Measurements from ENCODE around the gene TMOD3.

DNA sequence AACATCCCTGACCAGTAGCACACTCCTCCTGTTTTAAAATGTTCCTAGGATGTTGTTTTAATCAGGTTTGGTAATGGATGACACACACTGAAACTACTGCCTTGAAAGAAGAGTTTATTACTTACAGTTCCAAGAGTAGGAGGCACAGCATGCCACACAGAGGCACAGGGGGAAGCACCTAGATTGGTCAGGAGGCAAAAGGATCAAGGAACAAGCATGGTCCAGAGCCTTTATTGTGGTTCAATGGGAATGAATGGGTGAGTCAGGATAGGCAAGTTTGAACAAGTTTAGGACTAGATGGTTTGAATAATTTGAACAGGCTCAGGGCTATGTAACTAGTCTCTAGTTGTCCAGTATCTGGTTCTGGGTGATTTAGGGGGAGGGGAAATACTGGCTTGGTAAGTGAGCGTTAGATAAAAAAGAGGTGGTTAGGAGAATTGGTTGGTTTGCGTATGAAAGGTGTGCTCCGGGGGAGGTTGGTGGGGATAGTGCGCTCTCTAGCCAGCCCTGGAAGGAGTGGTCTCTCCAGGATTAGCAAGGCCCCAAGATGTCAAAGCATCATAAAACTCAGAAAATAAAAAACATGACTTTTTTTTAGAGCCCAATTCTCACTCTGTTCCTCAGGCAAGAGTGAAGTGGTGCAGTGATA is 35.1 kb downstream of the TMOD3 start:
- TF ChIP-seq, protein P1, sequence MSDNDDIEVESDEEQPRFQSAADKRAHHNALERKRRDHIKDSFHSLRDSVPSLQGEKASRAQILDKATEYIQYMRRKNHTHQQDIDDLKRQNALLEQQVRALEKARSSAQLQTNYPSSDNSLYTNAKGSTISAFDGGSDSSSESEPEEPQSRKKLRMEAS (IDR thresholded peaks at IDR 0.05), result no peak
- TF ChIP-seq, protein P2, sequence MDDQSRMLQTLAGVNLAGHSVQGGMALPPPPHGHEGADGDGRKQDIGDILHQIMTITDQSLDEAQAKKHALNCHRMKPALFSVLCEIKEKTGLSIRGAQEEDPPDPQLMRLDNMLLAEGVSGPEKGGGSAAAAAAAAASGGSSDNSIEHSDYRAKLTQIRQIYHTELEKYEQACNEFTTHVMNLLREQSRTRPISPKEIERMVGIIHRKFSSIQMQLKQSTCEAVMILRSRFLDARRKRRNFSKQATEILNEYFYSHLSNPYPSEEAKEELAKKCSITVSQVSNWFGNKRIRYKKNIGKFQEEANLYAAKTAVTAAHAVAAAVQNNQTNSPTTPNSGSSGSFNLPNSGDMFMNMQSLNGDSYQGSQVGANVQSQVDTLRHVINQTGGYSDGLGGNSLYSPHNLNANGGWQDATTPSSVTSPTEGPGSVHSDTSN (IDR thresholded peaks at IDR 0.05), result no peak
- TF ChIP-seq GATA3 (IDR thresholded peaks at IDR 0.05; ENCODE audit: borderline replicate concordance), result no peak
